ENCODE results near the gene LCE1C. TPM values are rescaled to one million over a fixed set of nuclear protein-coding genes. Genes with fewer than 3 reads are reported as not detected.

Gene LCE1C
- total RNA-seq, 2 experiments from 2014 or later: not detected

DNA sequence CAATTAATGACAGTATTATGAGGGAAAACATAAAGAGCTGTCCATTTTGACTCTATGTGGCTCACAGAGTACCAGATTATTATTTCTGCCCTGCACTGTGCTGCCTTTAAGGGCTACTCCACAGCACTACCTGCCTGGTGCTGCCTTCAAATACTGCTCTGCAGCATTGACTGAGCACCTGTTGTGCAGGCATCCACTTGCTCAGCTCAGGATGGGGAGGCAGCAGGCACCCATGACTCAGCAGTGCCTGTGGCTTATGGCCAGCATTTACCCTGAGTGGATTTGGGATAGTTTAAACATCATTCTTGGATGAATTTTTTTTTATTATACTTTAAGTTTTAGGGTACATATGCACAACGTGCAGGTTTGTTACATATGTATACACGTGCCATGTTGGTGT is 49.6 kb downstream of the LCE1C start:
- H3K4me3 Mint-ChIP-seq: no peak overlapping the region
- peaks cover 24% of the 10 kb centered on the region for H3K27me3 Mint-ChIP-seq
- H3K9me3 Mint-ChIP-seq: no peaks in the 10 kb centered on the region
- CTCF ChIA-PET: no interaction called here
- no peak for ATAC-seq
- no peak overlapping the region for H3K27ac Mint-ChIP-seq
- DNase-seq: no peak
- TF ChIP-seq CTCF (IDR thresholded peaks at IDR 0.05): no peak
- H3K36me3 Mint-ChIP-seq (ENCODE audit: low read depth): no peaks in the 10 kb centered on the region
- intact Hi-C loops (cut with micrococcal nuclease): no loop called here
- POLR2A ChIA-PET: no interaction called here
- H3K4me1 Mint-ChIP-seq (ENCODE audit: low read depth): peaks cover 2% of the 10 kb centered on the region

Other genes with a start within 250 kb of the LCE1C start
- gene LCE3E, start 239.9 kb downstream of the LCE1C start, total RNA-seq: not detected
- gene LCE3D, start 226.1 kb downstream of the LCE1C start, total RNA-seq: not detected
- gene LCE3C, start 206.4 kb downstream of the LCE1C start, total RNA-seq: not detected
- gene LCE3B, start 192.8 kb downstream of the LCE1C start, total RNA-seq: not detected
- not detected for gene LCE3A, start 183.5 kb downstream of the LCE1C start, total RNA-seq
- gene LCE2D, start 143.3 kb downstream of the LCE1C start, total RNA-seq: not detected
- not detected for gene LCE2C, start 131.4 kb downstream of the LCE1C start, total RNA-seq
- not detected for gene LCE2B, start 120.5 kb downstream of the LCE1C start, total RNA-seq
- not detected for gene LCE2A, start 108.3 kb downstream of the LCE1C start, total RNA-seq
- not detected for gene LCE4A, start 98.5 kb downstream of the LCE1C start, total RNA-seq
- gene KPRP, start 48.6 kb downstream of the LCE1C start, total RNA-seq: not detected
- not detected for gene LCE1F, start 31.5 kb downstream of the LCE1C start, total RNA-seq
- not detected for gene LCE1E, start 20.4 kb downstream of the LCE1C start, total RNA-seq
- not detected for gene LCE1D, start 9.9 kb downstream of the LCE1C start, total RNA-seq
- gene LCE1B, start 5.3 kb upstream of the LCE1C start, total RNA-seq: not detected
- not detected for gene LCE1A, start 20.8 kb upstream of the LCE1C start, total RNA-seq
- not detected for gene LCE6A, start 36.2 kb upstream of the LCE1C start, total RNA-seq
- not detected for gene LCE7A, start 53.3 kb upstream of the LCE1C start, total RNA-seq
- gene SMCP, start 71.7 kb upstream of the LCE1C start, total RNA-seq: not detected
- not detected for gene IVL, start 101.9 kb upstream of the LCE1C start, total RNA-seq
- gene SPRR5, start 140.6 kb upstream of the LCE1C start, total RNA-seq: not detected
- not detected for gene SPRR4, start 164.0 kb upstream of the LCE1C start, total RNA-seq
- not detected for gene SPRR1A, start 177.4 kb upstream of the LCE1C start, total RNA-seq
- not detected for gene SPRR3, start 195.1 kb upstream of the LCE1C start, total RNA-seq
- gene SPRR1B, start 224.6 kb upstream of the LCE1C start, total RNA-seq: not detected
- gene SPRR2D, start 234.5 kb upstream of the LCE1C start, total RNA-seq: not detected

All from activated CD8-positive, alpha-beta T cell treated with anti-CD3 and anti-CD28 coated beads for 36 hours (primary cell).